ENCODE results near the gene ZSCAN12.
A peak's percentile ranks its signal among the peaks of the same experiment; 100 is the strongest.

Gene ZSCAN12

DNA sequence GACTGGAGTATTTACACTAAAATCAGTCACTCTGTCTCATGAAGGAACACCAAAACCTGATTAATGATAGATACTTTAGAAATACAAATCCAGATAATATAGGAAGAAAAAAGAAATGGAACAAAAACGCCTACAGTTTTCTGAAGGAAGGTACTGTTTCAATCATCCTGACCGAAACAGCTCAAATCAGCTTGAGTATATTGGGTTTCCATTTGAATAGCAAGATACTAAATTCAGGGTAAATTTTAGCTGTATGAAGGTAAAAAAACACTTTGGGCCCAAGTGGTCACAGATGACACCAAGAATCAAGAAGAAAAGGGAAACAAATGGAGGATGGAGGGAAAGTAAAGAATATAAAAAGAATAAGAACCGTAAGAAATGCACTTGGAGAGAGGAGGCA lies 36.9 kb upstream of the ZSCAN12 start:
- H3K4me3 ChIP-seq (ENCODE audit: low read depth, low read length), result no peak overlapping the region
- no peak for TF ChIP-seq CTCF (conservative IDR thresholded peaks at IDR 0.05; ENCODE audit: low read depth, low read length)
- no peak for DNase-seq (ENCODE audit: low read depth)

GRCh38 chr6:28433119-28433518 lies 33.6 kb upstream of the ZSCAN12 start:
- DNase-seq (ENCODE audit: low read depth), result peak; percentile 1
- TF ChIP-seq CTCF (conservative IDR thresholded peaks at IDR 0.05; ENCODE audit: low read depth, low read length), result no peak
- no peak overlapping the region for H3K4me3 ChIP-seq (ENCODE audit: low read depth, low read length)

- TF ChIP-seq CTCF (conservative IDR thresholded peaks at IDR 0.05; ENCODE audit: low read depth, low read length), result no peak
- H3K4me3 ChIP-seq (ENCODE audit: low read depth, low read length), result no peak overlapping the region
- no peak for DNase-seq (ENCODE audit: low read depth)
Observed at GRCh38 chr6:28429781-28430180, 30.2 kb upstream of the ZSCAN12 start.

DNA sequence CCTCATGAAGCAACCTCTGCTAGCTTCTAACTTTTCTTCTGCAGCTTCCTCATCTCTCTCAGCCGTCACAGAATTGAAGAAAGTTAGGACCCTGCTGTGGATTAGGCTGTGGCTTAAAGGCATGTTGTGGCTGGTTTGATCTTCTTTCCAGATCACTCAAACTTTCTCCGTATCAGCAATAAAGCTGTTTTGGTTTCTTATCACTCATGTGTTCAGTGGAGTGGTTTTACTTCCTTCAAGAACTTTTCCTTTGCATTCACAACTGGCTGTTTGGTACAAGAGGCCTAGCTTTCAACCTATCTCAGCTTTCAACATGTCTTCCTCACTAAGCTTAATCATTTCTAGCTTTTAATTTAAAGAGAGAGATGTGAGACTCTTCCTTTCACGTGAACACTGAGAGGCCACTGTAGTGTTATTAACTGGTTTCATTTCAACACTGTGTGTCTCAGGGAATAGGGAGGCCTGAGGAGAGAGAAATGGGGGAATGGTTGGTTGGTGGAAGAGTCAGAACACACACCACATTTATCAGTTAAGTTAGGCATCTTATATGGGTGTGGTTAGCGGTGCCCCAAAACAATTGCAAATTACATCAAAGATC lies 26.5 kb upstream of the ZSCAN12 start:
- no peak overlapping the region for H3K4me3 ChIP-seq (ENCODE audit: low read depth, low read length)
- no peak for TF ChIP-seq CTCF (conservative IDR thresholded peaks at IDR 0.05; ENCODE audit: low read depth, low read length)
- DNase-seq (ENCODE audit: low read depth), result no peak

- H3K4me3 ChIP-seq (ENCODE audit: low read depth, low read length), result no peak overlapping the region
- TF ChIP-seq CTCF (conservative IDR thresholded peaks at IDR 0.05; ENCODE audit: low read depth, low read length), result no peak
- DNase-seq (ENCODE audit: low read depth), result no peak
Observed at GRCh38 chr6:28424163-28424562, 24.6 kb upstream of the ZSCAN12 start.

DNA sequence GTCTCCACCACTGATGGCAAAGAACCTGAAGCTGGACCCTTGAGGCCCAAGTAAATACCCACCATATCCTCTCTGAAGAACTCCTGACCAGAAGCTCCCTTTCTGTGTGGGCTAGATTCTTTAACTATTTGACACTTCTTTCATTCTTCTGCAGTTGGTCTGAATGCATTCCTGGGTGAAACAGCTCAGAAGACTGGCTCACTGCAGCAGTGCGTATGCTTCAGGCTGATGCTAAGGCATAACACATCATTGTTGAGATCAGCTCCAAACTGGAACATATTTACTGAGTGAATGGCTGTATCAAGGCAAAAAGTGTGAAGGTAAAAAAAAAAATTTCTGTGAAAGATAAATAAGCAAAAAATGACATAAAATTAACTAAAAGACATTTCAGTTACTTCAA lies 24.0 kb upstream of the ZSCAN12 start:
- H3K4me3 ChIP-seq (ENCODE audit: low read depth, low read length), result no peak overlapping the region
- no peak for TF ChIP-seq CTCF (conservative IDR thresholded peaks at IDR 0.05; ENCODE audit: low read depth, low read length)
- no peak for DNase-seq (ENCODE audit: low read depth)

DNA sequence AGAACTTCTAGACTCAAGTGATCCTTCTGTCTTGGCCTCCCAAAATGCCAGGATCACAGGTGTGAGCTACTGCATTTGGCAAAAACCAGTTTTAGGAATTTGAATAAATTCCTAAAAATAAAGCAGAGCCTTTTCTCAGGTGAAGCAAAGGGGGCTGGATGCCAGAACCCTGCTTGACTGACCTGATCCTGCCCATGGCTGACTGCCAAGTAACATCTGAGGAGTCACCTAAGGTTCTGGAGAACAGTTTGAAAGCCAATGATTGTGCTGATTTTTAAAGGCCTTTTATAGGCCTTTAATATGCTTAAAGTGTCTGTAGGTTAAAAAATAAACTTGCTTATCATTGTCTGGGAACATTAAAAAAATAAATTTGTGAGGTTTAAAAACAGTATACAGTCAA lies 14.1 kb upstream of the ZSCAN12 start:
- H3K4me3 ChIP-seq (ENCODE audit: low read depth, low read length), result no peak overlapping the region
- TF ChIP-seq CTCF (conservative IDR thresholded peaks at IDR 0.05; ENCODE audit: low read depth, low read length), result no peak
- no peak for DNase-seq (ENCODE audit: low read depth)

All from choroid plexus epithelial cell (primary cell).